A204.1 (cell line): Measurements from ENCODE around the gene APAF1.
"Not testable (repeated sequence)": the region's sequence is repeated elsewhere in the genome, so short reads cannot be mapped to it uniquely, and the experiment has no call there.

Experiments
- FAIRE-seq: peaks from 2 replicates; lab custom pipeline; 2012; peaks lifted over from hg19 to GRCh38; lab: Jason Lieb, UNC

The APAF1 gene

DNA sequence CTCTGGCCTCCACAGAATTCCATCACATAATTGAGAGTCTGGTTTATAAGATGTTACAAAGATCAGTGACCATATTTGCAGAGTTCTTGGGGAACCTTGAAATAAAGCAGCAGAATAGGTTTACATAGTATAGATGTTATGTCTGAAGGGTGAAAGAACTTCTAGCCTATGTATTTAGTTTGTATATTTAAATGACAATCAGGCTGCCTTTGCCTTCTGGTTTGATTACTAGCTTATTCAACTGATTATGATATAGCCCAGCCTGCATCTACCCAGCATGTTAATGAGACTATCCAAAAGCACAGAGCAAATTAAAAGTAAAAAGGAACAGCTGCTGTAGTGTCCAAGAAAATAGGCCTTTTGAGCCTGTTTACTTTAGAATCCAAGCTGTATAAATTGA is 85.3 kb downstream of the APAF1 start:
- no peak for FAIRE-seq

DNA sequence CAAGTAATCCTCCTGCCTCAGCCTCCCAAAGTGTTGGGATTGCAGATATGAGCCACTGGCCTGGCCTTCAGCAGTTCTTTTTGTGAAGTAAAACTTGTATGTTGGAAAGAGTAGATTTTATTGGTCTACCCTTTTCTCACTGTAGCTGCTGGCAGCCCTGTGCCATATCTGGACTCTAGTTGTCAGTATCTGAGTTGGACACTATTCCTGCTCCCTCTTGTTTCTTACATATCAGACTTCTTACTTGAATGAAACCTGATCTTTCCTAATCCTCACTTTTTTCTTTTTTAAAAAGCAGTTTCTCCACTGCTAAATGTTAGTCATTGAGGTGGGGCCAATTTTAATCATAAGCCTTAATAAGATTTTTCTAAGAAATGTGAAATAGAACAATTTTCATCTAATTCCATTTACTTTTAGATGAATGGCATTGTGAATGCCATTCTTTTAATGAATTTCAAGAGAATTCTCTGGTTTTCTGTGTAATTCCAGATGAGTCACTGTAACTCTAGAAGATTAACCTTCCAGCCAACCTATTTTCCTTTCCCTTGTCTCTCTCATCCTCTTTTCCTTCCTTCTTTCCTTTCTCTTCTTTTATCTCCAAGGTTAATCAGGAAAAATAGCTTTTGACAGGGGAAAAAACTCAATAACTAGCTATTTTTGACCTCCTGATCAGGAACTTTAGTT is 88.7 kb downstream of the APAF1 start:
- no peak for FAIRE-seq

DNA sequence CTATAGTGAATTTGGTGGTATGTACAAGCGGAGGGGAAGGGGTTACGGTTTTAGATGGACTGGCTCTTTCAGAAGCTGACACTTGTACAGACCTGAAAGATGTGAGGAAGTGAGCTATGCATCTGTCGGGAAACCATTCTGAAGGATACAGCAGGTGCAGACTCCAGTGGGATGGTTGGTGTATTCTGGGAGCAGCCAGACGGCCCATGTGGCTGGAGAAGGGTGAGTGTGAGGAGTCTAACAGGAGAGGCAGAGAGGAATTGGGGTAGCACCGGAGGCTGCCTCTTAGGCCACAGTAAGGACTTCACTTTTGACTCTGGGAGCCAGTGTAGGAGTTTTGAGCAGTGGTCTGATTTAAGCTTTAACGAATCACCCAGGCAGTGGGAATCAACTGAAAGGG is 90.7 kb downstream of the APAF1 start:
- FAIRE-seq = no peak

DNA sequence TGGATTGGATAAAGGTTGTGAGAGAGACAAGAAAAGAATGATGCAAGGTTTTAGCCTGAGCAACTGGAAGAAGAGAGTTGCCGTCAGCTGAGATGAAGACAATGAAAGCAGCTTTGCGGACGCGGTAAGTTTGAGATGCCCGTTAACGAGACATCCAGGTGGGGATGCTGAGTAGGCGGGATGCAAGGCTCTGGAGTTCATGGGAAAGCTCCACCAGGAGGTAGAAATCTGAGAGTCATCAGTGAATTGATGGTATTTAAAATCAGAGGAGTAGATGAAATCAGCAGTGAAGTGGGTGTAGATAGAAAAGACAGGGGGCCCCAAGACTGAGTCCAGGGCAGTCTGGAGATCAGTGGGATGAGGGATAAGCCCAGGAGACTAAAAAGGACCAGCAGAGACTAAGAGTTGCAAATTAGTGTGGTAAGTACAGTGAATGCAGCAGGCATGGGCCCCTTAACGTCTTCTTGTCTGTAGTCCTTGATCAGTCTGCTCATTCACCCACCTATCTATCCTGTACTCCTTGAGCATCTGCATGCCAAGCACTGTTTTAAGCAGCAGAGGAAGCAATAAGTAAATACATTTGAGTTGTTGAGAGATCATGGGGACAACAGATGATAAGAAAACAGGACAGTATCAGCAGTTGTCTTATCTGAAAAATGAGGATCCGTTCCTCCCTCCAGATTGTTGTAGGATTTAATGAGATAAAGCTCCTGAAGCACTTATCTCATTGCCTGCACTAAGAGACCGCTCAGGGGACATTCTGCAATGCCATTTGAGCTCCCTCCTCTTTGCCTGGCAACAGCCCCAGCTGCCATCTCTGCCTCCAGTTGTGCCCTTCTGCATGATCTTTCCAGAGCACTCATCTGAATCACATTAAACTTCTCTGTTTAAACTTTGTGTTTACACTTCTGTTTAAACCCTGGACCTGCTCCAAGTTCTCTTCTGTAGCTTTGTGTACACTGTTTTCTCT is 91.5 kb downstream of the APAF1 start:
- no peak for FAIRE-seq

DNA sequence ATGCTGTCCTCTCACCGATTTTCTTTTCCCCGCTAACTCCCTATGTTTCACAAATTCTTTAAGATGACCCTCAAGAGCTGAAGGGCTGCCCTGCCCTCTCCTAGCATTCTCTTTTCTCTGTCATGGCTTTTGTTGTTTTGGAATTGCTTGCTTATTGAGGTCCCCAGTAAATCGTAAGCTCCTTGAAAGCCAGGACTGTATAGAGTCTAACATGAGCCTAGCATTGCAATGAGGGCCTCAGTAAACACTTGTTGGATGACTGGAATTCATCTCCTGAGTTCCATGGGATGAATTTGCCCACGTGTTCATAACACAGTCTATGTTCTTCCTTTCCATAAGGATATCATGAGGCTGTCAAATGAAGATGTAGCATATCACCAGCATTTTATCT is 92.2 kb downstream of the APAF1 start:
- no peak for FAIRE-seq

DNA sequence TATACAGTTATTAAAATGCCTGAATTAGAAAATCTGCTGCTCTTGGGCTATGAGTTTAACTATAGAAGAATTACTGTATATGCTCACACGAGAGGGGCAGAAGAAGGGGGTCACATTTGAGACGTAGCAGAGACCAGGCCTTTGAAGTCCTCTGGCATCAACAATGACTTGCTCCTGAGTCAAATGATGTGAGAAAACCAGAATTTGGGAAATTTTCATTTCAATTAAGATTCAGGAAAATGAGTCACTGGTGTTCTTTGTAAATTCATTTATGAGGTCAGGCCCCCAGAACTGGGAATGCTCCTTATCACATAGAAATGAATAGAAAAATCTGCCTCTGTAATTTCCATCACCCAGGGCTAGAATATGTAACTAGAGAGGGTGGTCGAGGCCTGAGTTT is 92.9 kb downstream of the APAF1 start:
- FAIRE-seq = no peak

DNA sequence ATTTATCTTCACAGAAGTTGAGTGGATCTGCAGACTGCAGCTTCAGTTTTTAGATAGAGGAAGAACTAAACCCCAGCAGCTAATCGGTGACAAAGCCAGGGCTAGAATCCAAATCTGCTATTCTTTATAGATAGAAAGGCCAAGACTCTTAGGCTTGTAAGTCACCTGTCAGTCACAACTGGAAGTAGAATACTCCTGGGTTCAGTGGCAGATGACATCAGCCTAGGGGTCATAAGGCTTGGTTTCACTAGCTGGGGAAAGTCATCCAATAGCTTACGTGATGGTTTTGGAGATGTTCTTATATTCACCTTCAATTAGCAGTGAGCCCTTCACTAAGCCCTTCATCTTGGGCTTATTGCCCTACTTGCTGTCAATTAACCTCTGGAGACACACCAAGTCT is 93.4 kb downstream of the APAF1 start:
- no peak for FAIRE-seq

DNA sequence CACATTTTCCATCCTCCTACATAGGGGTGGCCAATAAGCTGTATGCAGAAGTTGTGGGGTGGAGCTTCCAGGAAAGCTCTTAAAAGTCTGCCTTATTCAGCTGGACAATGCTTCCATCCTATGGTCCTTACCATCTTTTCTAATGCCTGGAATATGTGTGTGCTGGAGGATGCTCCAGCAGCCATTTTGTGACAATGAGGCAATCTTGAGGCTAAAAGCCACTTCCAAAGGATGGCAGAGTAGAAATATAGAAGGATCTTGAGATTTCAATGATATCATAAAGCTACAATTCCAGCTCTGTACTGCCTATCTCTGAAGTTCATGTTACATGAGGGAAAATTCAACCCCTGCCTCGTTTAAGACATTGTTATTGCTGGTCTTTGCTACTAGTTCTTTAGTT is 95.7 kb downstream of the APAF1 start:
- FAIRE-seq = no peak

DNA sequence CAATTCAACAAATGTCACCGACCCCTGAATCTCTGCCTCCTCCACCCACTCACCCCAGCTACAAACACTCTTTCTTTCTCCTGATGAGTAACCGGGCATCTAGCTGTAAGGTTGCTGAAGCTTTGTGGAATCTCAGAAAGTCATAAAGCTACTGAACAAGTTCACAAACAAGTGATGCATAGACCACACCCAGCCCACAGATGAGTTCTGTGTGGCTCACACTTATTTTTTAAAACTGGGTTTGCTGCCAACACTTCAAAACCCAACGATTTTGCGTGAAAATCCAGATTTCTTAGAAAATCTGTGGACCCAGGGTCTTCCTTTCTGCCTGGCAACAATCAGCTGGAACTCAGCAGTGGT is 96.1 kb downstream of the APAF1 start:
- FAIRE-seq = no peak

DNA sequence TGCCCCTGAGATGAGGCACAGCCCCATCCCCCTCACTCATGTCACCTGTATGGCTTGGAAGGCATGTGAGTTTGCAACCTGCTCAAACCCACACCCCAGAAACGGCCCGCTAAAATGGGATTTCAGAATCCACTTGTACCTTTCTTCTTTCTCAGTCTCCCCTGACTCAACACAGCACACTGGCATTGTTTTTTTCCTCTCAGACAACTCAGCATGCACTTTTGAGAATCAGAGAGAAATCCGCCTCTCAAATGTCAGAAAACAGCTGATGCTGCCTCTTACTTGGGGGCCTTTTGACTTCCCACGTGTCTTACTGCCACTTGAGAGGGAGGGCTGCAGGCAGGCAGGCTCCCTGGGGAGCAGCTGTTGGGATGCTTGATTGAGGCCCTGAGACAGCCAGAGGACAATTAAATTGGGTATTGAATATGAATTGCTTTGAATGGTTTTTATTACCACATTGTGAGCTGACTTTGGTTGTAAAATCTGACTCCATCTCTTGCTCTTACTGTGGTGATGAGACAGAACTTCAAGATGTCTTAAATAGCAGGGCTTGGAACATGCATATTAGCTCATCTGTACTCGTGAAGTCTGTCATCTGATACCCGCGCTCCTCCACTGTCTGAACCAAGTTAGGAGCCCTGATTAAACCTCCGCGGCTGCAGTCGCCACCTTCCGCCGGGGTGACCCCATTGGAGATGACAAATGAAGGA is 96.6 kb downstream of the APAF1 start:
- FAIRE-seq = no peak

DNA sequence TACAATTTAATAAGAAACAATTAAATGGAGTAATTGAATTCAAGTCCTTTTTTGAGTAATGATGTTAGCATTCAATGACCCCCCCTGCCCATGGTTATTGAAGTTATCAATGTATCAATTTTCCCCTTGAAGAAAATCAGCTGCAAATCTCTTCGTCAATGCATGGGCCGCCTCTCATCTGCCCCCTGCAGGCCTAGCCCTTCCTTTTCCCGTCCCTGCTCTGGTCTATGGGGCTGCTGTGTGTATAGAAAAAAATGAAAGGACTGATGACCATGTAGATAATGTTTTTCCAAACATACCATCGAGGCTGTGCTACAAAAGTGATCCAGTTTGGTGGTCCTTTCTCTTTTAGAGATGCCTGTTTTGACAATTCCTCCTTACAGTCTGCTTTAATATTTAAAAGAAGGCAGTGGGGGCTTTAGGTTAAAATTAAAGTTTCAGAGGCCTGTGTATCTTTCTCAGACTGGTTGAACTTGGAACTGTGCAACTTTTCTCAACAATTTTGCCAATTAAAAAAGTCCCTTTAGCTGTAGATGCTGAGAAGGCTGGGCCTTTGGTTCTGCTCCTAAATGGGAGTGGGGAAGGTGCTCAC is 98.4 kb downstream of the APAF1 start:
- no peak for FAIRE-seq

DNA sequence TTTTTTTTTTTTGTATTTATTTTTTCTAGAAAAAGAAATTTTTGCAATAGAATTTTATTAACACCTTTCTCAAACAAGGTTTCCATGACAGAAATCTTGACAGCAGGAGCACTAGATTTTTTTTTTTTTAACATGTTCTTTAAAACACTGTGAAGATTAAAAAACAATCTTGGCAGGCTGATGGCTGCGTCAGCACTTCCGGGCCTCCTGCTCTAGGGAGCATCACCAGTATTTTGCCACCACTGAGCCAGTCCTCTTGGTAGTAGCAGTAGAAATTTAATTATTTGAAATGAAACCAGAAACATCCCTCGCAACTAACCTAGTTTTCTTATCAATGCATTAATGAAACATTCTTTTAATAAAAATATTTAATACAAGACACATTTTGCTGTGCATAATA is 99.6 kb downstream of the APAF1 start:
- FAIRE-seq = no peak

DNA sequence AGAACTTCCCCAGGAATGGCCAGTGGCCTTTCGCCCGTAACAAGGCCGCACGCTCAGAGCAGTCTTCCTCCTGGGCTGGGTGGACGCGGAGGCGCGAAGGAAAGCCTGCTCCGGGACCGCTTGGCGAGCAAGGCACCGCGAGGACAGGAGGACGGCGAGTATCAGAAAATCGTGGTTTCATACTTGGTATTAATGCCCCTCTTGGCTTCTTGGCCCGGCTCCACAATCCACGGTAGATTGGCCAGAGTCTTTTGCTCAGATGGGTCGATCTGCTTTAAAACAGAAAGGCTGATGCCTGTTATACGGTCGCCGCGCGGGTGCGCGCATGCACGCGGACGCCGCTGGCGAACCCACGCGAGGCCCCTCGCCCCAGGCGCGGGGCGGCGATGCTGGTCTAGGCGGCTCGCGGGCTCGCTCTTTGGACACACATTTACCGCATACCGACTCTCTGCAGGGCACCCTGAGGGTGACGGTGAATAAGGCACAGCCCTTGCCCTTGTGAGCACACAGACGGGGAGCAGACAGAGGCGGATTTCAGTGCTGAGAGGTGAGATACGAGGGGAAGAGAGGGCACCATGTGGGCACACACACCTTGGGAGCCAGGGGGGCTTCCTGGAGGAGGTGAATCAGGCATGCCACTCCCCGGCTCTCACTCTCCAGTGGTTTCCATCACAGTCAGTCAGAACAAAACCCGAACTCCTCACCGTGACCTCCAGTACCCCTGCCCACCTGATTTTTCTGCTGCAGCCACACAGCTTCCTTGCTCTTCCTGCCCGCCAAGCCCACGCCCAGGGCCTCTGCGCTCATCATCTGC is 100.7 kb downstream of the APAF1 start:
- FAIRE-seq = no peak

DNA sequence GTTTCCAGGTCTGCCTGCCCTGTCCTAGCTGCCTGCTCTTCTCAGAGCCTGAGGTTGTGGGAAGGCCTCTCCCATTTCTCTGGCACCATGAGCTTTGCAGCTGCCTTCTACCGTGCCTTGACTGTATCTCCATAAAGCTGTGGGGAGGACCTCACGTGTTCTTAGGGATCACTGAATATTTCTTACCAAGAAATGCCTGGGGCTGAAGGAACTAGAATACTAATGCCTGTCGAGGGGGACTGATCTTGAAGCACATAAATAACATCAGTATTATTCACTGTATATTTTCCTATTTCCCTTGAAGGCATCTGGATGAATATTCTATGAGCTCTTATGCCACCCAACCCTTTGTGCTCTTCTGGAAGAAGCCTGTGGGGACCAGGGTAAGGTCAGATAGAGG is 103.4 kb downstream of the APAF1 start:
- no peak for FAIRE-seq

DNA sequence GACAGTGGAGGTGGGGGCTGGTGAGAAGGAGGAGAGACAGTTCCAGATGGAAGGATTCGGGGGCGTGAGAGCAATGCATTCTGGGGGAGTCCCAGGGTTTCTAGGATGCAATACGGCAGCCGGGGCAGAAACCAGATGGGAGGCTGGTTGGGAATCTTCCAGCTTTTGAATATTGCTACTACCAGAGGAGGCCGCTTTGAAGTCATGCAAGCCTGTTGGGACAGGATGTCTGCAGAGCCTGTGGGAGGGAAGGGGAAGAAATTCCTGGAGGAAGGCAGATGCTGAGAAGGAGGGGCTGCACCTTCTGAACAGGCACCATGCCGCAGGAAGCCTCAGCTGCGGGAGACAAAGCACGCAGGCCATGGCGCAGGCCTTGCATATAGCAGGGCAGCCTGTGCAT is 105.4 kb downstream of the APAF1 start:
- no peak for FAIRE-seq

DNA sequence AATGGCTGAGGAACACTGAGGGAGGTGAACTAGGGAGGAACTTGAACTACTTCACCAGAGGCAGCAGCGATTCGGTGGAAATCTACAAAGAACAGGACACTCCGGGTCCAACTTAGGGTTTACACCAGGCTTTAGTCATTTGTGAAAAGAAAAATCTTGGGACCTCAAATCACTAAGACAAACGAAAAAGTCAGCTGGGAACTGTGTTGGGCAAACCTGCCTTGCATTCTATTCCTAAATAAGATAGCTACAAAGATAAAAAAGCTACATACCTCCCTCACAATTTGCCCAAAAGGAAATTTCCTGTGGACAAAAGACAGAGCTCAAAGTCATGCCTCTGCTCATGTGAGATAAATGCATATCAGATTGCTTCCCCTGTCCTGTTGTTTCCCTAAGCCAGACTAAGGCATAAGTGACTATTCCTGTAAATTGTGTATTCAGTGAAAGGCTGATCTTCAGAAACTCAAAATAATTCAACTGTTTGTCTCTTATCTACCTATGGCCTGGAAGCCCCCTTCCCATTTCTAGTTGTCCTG is 106.6 kb downstream of the APAF1 start:
- no peak for FAIRE-seq

DNA sequence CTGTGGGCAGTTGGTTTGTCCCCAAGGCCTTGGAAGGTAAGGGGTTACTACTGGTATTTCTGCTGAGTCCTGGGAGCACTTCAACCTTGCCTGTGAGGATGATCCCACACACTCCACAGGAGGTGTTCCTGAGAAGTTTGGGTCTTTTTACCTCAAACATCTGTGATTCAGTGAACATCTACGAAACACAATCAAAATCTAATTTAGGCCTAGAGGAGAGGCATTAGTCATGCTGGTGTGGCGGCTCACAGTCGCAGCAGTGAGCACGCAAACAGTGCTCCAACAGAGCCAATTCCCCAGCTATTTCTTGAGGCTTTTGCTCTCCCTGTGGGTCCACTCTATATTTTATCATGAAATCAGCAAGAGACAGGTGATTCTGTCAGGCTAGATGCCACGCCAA is 107.6 kb downstream of the APAF1 start:
- no peak for FAIRE-seq

DNA sequence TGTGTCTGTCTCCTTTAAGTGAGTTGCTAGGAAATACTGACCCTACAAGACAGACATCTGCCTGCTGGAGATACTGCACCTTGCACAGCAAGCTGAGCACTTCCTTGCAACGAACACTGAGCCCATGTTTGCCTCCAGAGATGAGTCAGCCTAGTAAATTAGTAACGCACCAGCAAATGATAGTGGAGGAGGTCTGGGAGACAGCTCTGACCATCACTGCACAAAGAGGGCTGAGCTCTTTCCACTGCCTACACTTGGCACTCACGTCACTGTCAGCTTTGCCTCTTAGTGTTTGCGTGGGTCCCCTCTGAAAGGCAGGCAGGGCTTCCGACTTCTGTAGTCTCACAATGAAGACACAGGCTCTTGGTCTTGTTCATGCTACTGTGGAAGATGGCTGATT is 109.0 kb downstream of the APAF1 start:
- FAIRE-seq = no peak

DNA sequence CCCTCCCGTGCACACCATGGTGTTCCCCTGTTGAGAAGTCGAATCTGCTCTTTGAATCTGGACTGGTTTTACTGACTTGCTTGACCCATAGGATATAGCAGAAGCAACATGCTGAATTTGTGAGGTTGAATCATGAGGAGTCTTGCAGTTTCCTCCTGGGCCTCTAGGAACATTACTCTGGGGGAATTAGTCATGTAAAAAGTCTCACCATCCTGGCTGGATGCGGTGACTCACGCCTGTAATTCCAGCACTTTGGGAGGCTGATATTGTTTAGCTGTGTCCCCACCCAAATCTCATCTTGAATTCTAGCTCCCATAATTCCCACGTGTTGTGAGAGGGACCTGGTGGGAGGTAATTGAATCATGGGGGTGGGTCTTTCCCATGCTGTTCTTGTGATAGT is 110.8 kb downstream of the APAF1 start:
- not testable (repeated sequence) for FAIRE-seq

DNA sequence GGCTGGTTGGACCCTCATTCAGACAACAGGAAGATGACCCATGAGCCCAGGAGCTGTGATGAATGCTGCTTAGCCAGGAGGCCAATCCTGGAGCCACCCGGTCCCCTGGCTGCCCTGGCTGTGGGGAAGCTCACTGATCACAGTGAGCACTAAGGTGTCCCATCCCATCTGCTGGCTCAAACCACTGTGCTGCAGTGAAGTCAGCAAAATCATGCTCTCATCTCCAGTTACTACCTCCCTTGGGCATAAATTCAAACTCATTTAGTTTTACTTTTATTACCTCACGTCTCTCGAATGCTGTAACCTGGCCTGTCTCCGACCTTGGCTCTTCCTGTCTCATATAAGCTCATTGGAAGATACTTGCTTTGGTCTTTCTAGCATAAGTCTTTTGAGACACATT is 112.4 kb downstream of the APAF1 start:
- FAIRE-seq = no peak

DNA sequence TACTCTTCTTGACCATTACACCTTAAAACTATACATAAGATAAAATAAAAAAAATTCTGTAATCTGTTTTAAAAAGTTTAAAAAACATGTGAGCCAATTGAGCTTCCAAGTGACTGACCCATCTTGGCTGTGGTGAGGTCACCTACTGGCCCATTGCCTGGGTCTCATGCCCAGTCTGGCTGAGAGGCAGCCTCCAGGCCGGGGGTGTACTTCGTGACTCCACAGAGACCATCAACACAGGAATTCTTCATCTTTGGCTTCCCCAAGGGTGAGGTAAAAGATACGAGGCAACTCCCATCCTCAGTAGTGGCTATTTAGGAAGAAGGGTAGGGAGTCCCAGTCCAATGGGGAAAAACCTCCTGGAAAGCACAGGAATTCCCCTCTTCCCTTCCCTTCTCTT is 113.2 kb downstream of the APAF1 start:
- no peak for FAIRE-seq

DNA sequence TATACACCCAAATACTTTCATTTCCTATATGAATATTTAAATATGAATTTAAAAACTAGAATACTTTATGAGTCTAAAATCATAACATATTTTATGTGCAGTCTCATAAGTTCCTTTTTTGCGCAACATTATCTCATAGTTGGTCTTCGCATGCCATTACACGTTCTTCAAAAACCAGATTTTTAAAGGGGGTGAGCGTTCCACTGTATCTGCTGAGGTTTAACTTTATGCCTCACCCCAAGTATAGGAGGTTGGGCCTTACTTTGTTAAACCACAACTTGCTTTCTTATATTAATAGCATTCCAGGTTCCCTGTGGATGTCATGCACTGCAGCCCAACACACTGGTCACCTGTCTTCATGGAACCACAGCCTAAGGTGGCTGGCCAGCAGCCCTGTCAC is 118.6 kb downstream of the APAF1 start:
- FAIRE-seq = no peak
